Measurements from ENCODE around the gene KCNQ1.
A peak's percentile ranks its signal among the peaks of the same experiment; 100 is the strongest.

KCNQ1 gene

GRCh38 chr11:2694495-2694894, 249.7 kb downstream of the KCNQ1 start:
- Histone ChIP-seq H3K4me3 (ENCODE audit: low read depth, low read length) (no peak overlapping the region), H3K36me3 (no peaks in the 10 kb centered on the region; the same call in 1 of the 2 replicates), H3K9me3 (no peaks in the 10 kb centered on the region), H3K4me1 (no peaks in the 10 kb centered on the region), H3K27me3 (no peaks in the 10 kb centered on the region)
- DNase-seq = no peak
- TF ChIP-seq CTCF (IDR thresholded peaks at IDR 0.05; ENCODE audit: low read depth, low read length) = no peak

- no peak for TF ChIP-seq CTCF (IDR thresholded peaks at IDR 0.05; ENCODE audit: low read depth, low read length)
- Histone ChIP-seq H3K4me1 (no peaks in the 10 kb centered on the region), H3K36me3 (no peaks in the 10 kb centered on the region; the same call in 1 of the 2 replicates), H3K27me3 (no peaks in the 10 kb centered on the region), H3K4me3 (ENCODE audit: low read depth, low read length) (no peak overlapping the region), H3K9me3 (no peaks in the 10 kb centered on the region)
- DNase-seq = no peak
Observed at GRCh38 chr11:2694995-2695939, 250.5 kb downstream of the KCNQ1 start.

GRCh38 chr11:2696455-2696854, 251.6 kb downstream of the KCNQ1 start:
- H3K4me1 ChIP-seq = peaks cover 6% of the 10 kb centered on the region; the same call in 1 of the 2 replicates
- H3K36me3 ChIP-seq = no peaks in the 10 kb centered on the region; the same call in 1 of the 2 replicates
- no peak overlapping the region for H3K4me3 ChIP-seq (ENCODE audit: low read depth, low read length)
- H3K9me3 ChIP-seq = no peaks in the 10 kb centered on the region
- no peak for TF ChIP-seq CTCF (IDR thresholded peaks at IDR 0.05; ENCODE audit: low read depth, low read length)
- no peaks in the 10 kb centered on the region for H3K27me3 ChIP-seq
- no peak for DNase-seq

- peaks cover 6% of the 10 kb centered on the region; the same call in 1 of the 2 replicates for H3K4me1 ChIP-seq
- no peak for TF ChIP-seq CTCF (IDR thresholded peaks at IDR 0.05; ENCODE audit: low read depth, low read length)
- no peaks in the 10 kb centered on the region for H3K27me3 ChIP-seq
- H3K9me3 ChIP-seq = no peaks in the 10 kb centered on the region
- H3K36me3 ChIP-seq = no peaks in the 10 kb centered on the region
- no peak for DNase-seq
- H3K4me3 ChIP-seq (ENCODE audit: low read depth, low read length) = peak overlapping the region; percentile 92
Observed at GRCh38 chr11:2697866-2698265, 253.1 kb downstream of the KCNQ1 start.

GRCh38 chr11:2698386-2699184, 253.8 kb downstream of the KCNQ1 start:
- Histone ChIP-seq H3K4me1 (peaks cover 10% of the 10 kb centered on the region), H3K4me3 (ENCODE audit: low read depth, low read length) (peak overlapping the region; percentile 92), H3K27me3 (no peaks in the 10 kb centered on the region), H3K36me3 (no peaks in the 10 kb centered on the region), H3K9me3 (no peaks in the 10 kb centered on the region)
- no peak for DNase-seq
- no peak for TF ChIP-seq CTCF (IDR thresholded peaks at IDR 0.05; ENCODE audit: low read depth, low read length)

Measured in BE2C (cell line).